Esophagus muscularis mucosa (tissue), 3 donors: ENCODE measurements around the gene CGRRF1.

Experiments
- CTCF ChIP-seq, 3 experiments: fragments of 200-600 bp in 2 of 3; fragments of 450-650 bp in 1 of 3; sonication (generic) in 2 of 3; IDR thresholded peaks; one replicate each; pipeline ENCODE4 v1.5.1; 2017 to 2019; ENCODE audit warnings: antibody characterized with exemption in 3 of 3, mild to moderate bottlenecking in 2 of 3, moderate library complexity in 1 of 3
- POLR2A ChIP-seq: fragments of 450-650 bp; IDR thresholded peaks from one replicate; pipeline ENCODE4 v1.6.1; 2017; ENCODE audit warnings: antibody characterized with exemption, moderate library complexity, mild to moderate bottlenecking, low read depth

GRCh38 chr14:54470701-54471100 is 39.0 kb upstream of the CGRRF1 start:
- TF ChIP-seq POLR2A, result no peak
- TF ChIP-seq CTCF (IDR thresholded peaks at IDR 0.05), result no peak
